ENCODE data around the gene TIGIT.

Gene TIGIT

DNA sequence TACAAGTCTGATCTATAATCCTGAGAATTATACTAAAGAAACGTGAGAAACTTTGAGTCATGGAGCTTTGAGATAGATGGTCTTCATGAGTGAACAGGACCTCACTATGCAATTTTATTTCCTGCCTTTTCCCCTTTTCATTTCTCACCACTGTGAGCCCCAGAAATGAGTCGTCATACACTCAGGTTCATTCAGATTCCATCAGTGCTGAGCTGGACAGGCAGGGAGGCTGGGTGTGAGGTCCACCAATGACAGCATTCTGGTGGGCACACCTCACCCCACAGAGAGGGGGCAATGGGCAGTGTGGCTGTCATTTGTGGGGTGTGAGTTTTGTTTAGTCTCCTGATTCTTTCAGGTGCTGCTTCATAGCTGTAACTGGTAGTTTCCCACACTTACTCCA is 16.9 kb downstream of the TIGIT start:
- DNase-seq (ENCODE audit: low read depth), result no peak

DNA sequence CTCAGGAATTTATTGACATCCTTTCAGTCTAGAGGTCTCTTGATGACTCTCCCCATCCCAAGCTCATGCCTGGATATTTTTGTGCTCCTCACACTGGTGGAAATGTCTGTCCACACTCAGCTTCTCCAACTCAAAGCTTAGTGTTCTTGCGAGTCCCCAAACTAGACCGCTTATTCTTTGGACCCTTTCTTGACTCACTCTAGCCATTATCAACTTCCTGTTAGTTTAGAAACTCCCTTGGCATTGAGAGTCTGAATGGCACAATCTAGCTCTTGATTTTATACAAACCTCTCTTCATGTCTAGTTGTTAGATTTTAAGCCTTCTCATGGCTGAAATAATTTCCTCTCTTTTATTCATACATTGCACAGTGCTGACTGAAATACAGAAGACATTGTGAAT is 19.6 kb downstream of the TIGIT start:
- no peak for DNase-seq (ENCODE audit: low read depth)

GRCh38 chr3:114314282-114314681 is 20.5 kb downstream of the TIGIT start:
- DNase-seq (ENCODE audit: low read depth), result no peak

DNA sequence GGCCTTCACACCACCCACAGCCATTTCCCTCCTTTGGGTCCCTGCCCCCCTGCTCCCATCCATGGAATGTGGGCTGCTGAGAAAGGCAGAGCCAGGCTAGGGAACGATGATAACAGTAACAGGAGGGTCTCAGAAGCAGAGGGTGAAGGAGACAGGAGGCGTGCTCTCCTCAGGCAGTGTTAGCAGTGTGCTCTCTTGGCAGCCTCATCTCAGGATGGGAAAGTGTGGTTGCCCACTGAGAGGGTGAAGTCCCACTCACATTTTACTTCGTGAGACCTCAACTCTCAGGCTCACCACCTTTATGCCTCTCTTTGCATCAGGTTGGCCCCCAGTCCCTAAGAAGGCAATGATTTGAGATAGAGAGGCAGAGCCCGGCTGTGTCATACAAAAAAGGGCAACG is 24.5 kb downstream of the TIGIT start:
- DNase-seq (ENCODE audit: low read depth), result no peak

DNA sequence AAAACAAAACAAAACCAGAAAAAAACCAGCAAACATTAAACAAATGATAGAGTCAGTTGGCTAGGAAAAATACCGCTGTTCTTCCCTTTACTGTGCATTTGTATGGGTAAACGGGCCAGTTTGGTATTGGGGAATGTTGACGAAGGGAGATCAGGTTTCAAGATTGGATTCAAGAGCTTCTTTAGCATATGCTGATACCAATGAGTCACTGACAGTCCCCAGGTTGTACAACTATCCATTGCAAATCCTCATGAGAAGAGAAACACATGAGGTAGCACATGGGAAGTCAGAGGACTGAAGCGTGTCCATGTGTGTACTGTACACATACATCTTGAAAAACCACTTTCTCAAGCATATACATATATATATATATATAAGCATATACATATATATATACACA is 25.6 kb downstream of the TIGIT start:
- DNase-seq (ENCODE audit: low read depth), result peak; percentile 18

DNA sequence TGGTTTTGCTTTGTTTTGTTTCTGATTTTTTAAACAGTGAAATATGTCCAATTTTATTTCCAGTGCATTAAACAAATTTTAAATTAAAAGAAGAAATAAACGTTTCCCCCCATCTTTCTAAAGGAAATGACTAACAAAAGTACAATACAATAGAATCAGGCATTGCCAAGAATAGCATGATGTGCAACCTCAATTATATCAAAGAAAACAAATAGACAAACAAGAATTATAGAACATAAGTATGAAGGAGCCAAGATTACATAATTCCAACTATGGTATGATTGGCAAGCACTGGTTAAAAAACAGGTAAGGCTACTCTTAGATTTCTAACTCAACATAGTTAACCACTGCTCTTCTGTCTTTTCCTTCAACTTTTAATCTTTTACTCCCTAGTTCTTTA is 26.4 kb downstream of the TIGIT start:
- DNase-seq (ENCODE audit: low read depth), result no peak

- no peak for DNase-seq (ENCODE audit: low read depth)
Observed at GRCh38 chr3:114323546-114324254, 29.9 kb downstream of the TIGIT start.

- DNase-seq (ENCODE audit: low read depth), result no peak
Observed at GRCh38 chr3:114327665-114328064, 33.8 kb downstream of the TIGIT start.

GRCh38 chr3:114328345-114328744 is 34.5 kb downstream of the TIGIT start:
- DNase-seq (ENCODE audit: low read depth), result no peak

- no peak for DNase-seq (ENCODE audit: low read depth)
Observed at GRCh38 chr3:114329823-114330222, 36.0 kb downstream of the TIGIT start.

- no peak for DNase-seq (ENCODE audit: low read depth)
Observed at GRCh38 chr3:114331007-114331406, 37.2 kb downstream of the TIGIT start.

- DNase-seq (ENCODE audit: low read depth), result no peak
Observed at GRCh38 chr3:114331710-114332109, 37.9 kb downstream of the TIGIT start.

DNA sequence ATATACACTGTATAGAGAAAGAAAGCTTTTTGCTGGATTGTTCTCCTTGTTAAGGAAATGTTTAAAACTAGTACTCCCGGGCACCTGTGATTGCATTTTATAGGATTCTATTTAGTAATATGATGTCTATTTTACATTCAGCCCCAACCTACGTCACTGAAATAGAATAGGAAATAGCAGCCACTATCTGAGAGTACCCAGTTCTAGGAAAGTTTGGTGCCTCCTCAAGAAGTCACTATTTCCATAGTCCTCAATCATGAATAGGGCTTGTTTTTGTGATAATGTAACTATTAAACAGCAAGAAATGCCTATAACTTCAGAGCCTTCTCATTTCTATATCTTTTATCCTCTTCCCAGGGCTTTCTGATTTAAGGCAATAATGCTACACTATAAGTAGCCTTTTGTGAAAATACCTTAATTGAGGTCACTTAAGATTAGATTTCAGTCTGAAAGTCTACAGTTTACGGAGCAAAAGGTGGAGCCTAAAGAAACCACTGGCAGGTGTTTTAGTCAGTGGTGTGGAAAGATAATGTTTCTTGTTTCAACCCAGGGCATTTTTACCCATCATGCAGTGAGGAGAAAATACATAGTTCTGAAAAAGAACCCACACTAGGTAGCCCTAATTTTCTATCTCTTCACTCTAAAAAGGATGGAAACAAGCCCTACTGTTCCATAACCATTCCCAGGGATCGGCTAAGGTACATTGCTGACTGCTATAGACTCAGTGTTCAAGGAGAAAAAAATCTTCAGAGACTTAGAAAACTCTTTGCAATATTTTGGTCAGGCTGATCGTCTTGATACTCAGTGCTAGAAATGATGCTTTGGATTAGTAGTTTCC is 38.7 kb downstream of the TIGIT start:
- DNase-seq (ENCODE audit: low read depth), result no peak

DNA sequence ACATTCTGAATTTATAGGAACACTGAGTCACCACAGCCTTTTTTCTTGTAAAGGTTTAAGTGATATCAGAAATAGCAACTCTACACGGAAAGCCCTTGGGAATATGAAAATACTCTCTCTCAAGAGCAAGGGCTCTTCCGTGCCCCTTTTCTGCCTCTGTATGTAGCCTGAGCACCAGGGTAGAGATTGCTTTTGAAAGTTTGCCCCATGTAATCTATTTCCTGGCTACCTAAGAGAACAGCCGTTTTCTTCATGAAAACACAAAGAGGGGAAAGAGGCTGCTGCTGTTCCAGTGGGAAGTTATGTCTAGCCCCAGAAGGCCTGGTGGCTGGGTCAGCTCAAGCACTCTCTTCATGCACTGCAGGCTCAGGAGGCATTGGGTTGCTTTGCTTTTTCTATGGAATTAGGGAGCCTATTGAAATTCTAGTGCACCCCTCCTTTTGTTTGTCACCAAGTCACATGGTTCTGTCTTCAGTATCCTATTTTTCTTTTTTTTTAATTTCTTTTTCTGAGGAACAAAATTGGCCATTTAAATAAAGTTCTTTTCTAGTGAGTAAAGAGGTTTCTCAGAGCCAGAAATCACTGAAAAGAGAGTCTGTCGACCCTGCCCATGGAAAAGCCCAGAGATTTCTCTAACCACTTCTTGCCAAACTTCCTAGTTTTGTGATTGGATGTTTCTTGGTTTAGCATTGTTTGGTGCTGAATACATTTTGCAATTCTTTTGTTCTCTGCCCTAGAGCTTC is 39.5 kb downstream of the TIGIT start:
- no peak for DNase-seq (ENCODE audit: low read depth)

DNA sequence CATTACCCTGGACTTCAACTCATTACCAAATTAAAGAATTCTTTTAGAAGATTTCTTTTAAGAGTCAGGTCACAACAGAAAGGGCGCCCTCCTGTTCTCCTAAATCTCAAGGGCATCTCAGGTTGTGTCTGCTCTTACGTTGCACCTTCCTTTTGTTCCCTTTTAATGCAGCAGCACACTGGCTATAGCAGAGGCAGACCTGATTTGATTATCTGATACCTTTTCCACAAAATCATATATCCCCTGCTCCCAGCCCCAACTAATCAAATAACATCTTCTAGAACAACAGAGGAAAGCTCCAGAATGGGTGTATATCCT is 40.1 kb downstream of the TIGIT start:
- DNase-seq (ENCODE audit: low read depth), result no peak

DNA sequence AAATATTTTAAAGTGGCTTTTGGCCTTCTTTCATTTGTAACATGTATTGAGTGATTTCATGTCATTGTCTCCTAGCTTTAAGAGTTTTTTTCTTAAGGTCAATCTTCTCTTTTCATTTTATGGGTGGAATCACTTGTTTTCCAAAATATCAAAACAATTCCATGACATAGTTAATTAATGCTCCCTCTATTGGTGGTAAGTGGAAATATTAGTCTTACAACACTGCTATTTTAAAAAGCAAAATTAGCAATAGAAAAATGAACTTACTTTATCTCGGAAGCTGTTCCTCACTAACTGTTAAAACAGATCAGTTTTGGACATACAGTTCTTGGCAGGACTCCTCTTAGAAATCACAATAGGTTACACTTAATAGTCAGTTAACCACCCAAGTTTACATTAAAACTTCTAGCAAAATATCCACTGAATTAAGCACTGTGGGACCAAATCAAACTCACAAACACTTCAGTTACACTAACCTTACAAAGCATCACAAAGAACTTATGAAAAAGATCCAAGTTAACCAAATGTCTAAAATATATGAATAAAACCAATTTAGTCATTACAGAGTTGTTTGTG is 42.4 kb downstream of the TIGIT start:
- peak; percentile 2 for DNase-seq (ENCODE audit: low read depth)

DNA sequence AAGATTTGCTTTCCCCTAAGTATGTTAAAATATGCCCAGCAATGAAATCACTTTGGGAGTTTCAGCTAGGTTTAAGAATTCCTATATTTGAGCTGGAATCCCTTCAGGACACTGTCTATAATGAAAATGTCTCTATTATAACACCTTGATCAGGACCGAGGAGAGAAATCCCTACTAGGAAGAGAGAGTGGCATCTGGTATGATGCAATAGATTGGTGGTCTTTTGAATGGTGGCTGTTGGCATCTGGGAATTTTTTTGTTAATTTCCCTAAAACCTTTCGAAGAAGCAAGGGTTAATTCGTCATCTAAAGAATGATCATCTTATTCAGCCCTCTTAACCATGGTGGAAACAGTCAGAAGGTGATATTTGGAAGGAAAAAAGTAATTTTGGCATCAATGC is 43.0 kb downstream of the TIGIT start:
- DNase-seq (ENCODE audit: low read depth), result no peak

DNA sequence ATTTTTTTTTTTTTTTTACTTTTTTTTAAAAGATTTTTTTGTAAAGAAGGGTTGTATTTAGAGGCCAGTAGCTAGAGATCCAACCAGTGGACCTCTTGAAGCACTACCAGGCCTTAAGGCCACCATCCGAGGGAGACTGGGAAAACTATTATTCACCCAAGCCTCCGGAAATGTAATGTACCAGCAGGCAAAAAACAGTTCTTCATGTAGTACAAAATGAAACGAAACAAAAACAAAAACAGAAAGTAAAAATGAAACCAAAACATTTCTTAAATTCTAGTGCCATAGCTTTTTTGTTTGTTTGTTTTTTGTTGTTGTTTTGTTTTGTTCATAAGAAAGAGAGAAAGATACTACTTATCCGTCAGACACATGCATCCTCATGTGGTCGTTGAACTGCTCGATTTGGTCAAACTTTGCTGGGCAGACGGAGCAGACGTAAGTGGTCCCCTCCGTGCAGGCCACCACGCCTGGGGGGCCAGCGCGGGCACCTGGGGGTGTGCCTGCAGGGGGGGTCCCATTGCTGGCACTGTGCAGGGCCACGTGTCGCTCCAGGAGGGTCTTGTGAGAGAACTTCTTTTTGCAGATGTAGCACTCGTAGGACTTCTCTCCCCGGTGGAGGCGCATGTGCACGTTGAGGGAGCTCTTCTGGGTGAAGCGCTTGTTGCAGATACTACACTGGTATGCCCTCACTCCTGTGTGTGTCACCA is 45.0 kb downstream of the TIGIT start:
- no peak for DNase-seq (ENCODE audit: low read depth)

- DNase-seq (ENCODE audit: low read depth), result no peak
Observed at GRCh38 chr3:114344492-114344891, 50.7 kb downstream of the TIGIT start.

DNA sequence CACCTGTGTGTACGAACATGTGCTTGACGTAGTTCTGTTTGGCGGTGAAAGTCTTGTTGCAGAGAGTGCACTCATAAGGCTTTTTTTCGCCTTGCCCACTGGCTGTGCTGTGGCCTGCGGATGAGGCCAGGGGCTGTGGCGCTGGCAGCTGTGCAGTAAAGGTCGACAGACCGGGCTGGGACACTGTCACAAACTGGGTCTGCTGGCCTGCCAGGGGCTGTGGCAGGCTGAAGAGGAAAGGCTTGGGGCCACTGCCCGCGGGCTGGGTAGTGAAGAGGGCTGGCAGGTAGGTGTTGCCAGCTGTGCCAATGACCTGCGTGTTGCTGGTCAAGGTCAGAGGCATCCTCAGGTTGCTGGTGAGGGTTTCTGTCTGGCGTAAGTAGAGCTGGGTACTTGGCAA is 56.4 kb downstream of the TIGIT start:
- DNase-seq (ENCODE audit: low read depth), result no peak

- DNase-seq (ENCODE audit: low read depth), result no peak
Observed at GRCh38 chr3:114350690-114351089, 56.9 kb downstream of the TIGIT start.
